ENCODE measurements around the gene SFSWAP.
"Not testable (repeated sequence)": the region's sequence is repeated elsewhere in the genome, so short reads cannot be mapped to it uniquely, and the experiment has no call there.

SFSWAP gene

DNA sequence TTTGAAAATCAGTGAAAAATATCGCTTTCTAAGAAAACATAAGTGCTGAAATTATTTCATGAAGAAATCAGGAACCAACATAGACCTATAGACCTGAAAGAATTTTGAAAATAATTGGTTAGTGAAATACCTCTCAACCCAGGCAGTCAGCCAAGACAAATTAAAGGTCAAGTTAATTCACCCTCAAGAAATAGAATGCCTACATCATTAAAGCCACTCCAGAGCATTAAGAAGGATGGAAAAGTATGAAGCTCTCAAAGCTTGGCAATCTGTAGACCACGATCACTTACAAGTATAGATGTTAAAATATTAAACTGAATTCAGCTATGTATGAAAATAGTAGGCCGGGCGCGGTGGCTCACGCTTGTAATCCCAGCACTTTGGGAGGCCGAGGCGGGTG lies 48.3 kb downstream of the SFSWAP start:
- DNase-seq (ENCODE audit: low spot score) = no peak

GRCh38 chr12:131761638-131762037 lies 50.7 kb downstream of the SFSWAP start:
- no peak for DNase-seq (ENCODE audit: low spot score)

GRCh38 chr12:131764738-131765137 lies 53.8 kb downstream of the SFSWAP start:
- no peak for DNase-seq (ENCODE audit: low spot score)

DNA sequence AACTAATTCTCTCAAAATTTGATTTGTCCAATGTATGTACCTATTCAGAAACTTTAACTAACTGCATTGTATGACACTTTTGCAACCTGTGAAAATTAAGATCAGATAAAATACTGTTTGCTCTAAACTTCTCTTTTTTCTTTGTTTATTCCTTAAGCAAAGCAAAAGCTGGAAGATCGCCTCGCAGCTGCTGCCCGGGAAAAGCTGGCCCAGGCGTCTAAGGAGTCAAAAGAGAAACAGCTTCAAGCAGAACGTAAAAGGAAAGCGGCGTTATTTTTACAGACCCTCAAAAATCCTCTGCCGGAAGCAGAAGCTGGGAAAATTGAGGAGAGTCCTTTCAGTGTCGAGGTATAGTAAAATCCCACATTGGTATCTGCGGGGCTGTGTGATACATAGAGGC lies 55.1 kb downstream of the SFSWAP start:
- no peak for DNase-seq (ENCODE audit: low spot score)

DNA sequence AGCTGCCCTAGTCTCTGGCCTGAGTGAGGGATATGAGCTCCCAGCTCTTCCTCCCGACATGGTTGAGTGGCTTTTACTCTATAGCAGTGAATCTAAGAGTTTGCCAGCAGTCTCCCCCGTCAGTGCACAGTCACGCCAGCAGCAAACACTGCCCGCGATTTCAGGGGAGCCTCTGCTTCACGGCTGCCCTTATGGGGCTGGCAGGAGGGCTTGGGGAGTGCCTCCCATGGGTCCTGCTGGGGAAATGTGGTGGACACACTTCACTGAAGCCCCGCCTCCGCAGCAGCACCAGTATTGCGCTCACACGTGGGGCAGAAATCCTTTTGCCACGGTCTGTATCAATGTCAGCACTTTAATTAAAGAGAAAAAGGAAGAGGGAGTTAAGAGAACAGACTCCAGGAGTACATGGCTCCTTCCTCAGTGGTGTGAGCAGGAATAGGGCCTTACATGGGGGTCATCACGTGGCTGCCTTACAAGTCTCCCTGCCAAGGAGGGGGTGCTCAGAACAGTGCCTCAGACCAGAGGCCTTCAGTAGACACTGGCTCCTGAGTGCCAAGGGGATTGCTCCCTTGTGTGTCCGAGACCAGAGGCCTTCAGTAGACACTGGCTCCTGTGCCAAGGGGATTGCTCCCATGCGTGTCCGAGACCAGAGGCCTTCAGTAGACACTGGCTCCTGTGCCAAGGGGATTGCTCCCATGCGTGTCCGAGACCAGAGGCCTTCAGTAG lies 55.7 kb downstream of the SFSWAP start:
- no peak for DNase-seq (ENCODE audit: low spot score)

GRCh38 chr12:131770120-131770519 lies 59.2 kb downstream of the SFSWAP start:
- DNase-seq (ENCODE audit: low spot score) = no peak

GRCh38 chr12:131771965-131772364 lies 61.1 kb downstream of the SFSWAP start:
- no peak for DNase-seq (ENCODE audit: low spot score)

DNA sequence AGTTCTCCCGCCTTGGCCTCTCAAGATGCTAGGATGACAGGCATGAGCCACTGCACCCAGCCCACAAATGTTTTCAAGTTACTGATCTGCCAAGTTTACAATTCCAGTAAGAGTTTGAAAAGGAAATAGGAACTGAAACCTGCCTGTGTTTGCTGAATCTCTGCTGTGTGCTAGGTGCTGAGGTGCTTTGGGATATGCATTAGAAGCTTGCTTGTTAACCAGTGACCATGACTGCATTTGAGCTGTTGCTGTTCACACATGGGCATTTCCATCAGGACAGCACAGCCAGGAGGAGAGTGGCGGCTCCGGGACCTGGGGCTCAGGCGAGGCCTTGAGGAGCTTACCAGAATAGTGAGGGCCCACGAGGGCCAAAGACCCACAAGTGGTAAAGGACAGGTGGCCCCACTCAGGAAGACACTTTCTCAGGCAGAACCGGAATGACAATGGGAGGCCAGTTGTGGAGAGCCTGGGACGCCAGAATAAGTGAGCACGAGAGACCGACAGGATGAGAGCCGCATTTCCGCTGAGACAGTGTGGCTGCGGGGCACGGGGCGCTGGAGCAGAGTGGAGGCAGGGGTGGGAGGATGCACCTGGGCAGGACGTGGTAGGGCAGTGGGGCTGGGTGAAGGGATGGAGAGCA lies 62.8 kb downstream of the SFSWAP start:
- DNase-seq (ENCODE audit: low spot score) = peak; percentile 25

GRCh38 chr12:131774576-131775391 lies 63.9 kb downstream of the SFSWAP start:
- no peak for DNase-seq (ENCODE audit: low spot score)

DNA sequence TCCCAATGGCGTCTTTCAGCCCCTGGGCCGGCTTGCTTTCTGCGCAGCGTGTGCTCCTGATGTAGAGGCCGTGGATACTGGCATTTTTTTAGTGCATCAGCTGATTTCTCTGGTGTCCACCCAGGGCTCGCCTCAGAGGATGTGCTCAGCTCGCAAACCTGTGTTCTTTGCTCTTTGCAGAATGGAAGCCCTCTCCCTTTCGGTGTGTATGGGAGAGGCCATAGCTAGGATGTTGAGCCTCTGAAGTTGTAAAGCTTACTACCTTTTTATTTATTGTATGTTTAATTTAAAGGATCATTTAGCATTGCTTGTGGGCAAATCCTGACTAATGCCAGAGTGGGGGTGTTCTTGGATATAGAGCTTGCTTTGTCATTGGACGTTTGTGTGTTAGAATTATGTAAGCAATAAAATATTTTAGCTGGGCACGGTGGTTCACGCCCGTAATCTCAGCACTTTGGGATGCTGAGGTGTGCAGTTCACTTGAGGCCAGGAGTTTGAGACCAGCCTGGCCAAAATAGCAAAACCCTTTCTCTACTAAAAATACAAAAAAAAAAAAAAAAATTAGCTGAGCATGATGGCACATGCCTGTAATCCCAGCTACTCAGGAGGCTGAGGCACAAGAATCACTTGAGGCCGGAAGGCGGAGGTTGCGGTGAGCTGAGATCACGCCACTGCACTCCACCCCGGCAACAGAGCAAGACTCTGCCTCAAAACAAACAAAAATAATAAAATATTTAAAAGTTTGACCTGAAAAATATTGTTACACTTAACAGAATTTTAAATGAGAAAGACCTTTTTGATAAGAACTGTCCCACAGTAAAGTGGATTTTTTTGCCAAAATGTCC lies 64.7 kb downstream of the SFSWAP start:
- DNase-seq (ENCODE audit: low spot score) = no peak

- DNase-seq (ENCODE audit: low spot score) = no peak
These were observed 65.5 kb downstream of the SFSWAP start for GRCh38 chr12:131776237-131776889.

DNA sequence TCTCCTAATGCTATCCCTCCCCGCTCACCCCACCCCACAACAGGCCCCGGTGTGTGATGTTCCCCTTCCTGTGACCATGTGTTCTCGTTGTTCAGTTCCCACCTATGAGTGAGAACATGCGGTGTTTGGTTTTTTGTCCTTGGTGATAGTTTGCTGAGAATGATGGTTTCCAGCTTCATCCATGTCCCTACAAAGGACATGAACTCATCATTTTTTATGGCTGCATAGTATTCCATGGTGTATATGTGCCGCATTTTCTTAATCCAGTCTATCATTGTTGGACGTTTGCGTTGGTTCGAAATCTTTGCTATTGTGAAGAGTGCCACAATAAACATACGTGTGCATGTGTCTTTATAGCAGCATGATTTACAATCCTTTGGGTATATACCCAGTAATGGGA lies 66.4 kb downstream of the SFSWAP start:
- DNase-seq (ENCODE audit: low spot score) = not testable (repeated sequence)

GRCh38 chr12:131779027-131779426 lies 68.1 kb downstream of the SFSWAP start:
- no peak for DNase-seq (ENCODE audit: low spot score)

DNA sequence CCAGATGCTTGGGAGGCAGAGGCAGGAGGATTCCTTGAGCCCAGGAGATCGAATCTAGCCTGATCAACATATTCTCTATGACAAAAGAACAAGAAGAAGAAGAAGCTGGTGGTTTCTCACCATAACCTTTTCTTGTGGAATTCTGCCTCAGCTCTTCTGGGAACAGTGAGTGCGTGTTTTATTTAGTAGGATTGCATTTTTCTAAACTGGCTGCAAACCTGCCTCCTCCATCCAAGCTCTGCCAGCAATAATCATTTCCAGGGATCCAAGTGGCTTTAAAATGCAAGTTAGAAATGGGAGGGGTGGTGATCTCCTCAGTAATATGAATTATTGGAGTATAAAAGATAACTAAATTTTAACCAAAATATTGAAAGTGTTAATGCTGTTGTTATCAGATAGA lies 71.2 kb downstream of the SFSWAP start:
- no peak for DNase-seq (ENCODE audit: low spot score)

GRCh38 chr12:131783915-131784541 lies 73.1 kb downstream of the SFSWAP start:
- DNase-seq (ENCODE audit: low spot score) = no peak

GRCh38 chr12:131784909-131785762 lies 74.2 kb downstream of the SFSWAP start:
- DNase-seq (ENCODE audit: low spot score) = no peak

DNA sequence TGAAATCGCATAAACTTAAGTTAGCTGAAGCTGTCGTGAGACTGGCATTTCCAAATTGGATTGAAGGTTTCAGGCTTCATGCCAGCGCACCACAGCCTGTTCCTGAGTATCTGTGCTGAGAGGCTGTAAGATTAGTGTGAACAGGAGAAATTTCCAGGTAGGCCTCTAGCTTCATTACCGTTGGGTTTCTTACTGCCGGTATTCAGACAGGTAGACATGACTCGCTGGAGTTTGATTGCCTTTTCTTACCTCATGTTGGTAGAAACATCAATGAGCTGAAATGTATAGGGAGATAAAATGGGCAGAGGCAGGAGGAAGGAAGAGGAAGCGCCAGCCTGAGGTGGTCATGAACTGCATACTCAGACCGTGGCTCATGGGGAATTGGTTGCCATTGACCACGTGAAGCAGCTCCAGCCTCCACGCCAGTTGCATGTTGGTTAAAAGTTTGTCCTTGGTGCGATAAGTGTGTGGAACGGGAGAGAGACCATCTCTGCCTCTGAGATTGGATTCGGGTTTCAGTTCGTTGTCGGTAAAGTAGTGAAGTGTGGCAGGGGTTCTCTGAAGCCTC lies 75.0 kb downstream of the SFSWAP start:
- DNase-seq (ENCODE audit: low spot score) = no peak

DNA sequence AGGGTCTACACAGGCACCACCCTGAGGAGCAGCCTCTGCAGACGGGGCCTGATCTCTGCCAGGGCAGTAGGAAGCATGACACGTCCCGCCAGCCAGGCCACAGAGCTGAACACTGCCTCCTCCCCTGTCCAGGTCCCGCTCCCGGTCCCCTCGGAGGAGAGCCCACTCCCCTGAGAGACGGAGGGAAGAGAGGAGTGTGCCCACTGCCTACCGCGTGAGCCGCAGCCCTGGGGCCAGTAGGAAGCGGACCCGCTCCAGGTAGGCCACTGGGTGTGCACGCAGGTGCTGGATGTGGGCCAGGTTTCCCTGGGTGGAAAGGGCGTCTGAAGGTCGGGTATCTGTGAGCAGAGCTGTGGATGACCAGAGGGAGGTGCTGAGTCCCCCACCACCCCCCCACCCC lies 75.4 kb downstream of the SFSWAP start:
- DNase-seq (ENCODE audit: low spot score) = no peak

DNA sequence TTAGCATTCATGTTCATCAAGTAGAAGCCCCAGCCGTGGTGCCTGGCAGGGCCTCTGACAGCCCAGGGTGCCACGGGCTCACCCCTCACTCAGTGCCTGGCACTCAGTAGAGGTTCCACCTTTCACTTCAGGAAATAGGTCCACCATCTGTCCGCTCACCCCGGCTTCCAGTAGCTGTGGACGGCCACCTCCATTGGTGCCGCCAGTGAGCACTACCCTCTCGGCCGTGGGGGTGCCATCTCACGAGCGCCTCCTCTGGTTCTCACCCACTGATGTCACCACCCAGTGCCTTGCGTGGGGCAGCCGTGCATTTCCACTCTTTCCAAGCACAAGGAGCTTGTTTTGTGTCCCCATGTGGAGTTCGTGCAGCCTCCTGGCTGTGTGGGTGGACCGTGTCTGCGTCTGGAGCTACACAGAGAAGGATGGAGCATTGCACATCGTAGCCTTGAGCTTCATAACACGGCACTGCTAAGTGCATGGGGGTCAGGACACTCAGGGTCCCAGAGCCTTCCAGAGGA lies 76.3 kb downstream of the SFSWAP start:
- DNase-seq (ENCODE audit: low spot score) = no peak

DNA sequence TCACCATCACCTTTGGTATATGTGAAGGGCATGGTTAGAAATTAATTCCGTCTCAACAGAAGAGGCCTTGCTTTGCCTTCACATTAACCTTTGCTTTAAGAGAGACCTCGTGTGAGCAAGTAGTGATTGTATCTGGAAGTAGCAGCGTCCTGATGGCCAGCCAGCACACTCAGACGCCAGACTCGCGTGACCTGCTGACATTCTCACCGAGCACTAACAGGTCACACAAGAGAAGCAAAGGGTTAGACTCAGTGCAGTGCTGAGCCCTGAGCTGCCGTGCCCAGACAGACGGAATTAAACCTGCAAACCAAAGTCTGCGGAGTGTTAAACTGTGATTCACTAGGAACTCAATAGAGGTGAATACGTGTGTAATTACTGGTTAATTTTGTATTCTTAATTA lies 77.2 kb downstream of the SFSWAP start:
- no peak for DNase-seq (ENCODE audit: low spot score)
